Measurements from ENCODE around the gene NR2F6.

- TF ChIP-seq SP1 (IDR thresholded peaks at IDR 0.05) (no peak), ARNT (IDR thresholded peaks at IDR 0.05) (no peak), ZNF384 (IDR thresholded peaks at IDR 0.05) (no peak), ELF4 (IDR thresholded peaks at IDR 0.05) (no peak), FOXM1 (IDR thresholded peaks at IDR 0.05; ENCODE audit: borderline replicate concordance) (no peak), FOXA1 (IDR thresholded peaks at IDR 0.05) (no peak), TARDBP (IDR thresholded peaks at IDR 0.05) (no peak), BHLHE40 (IDR thresholded peaks at IDR 0.05; ENCODE audit: borderline replicate concordance) (no peak), NFRKB (IDR thresholded peaks at IDR 0.05) (no peak), CTBP1 (IDR thresholded peaks at IDR 0.05; ENCODE audit: borderline replicate concordance) (no peak)
- TF ChIP-seq, protein P1, sequence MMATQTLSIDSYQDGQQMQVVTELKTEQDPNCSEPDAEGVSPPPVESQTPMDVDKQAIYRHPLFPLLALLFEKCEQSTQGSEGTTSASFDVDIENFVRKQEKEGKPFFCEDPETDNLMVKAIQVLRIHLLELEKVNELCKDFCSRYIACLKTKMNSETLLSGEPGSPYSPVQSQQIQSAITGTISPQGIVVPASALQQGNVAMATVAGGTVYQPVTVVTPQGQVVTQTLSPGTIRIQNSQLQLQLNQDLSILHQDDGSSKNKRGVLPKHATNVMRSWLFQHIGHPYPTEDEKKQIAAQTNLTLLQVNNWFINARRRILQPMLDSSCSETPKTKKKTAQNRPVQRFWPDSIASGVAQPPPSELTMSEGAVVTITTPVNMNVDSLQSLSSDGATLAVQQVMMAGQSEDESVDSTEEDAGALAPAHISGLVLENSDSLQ (IDR thresholded peaks at IDR 0.05), result no peak
These were observed 35.4 kb downstream of the NR2F6 start for GRCh38 chr19:17210296-17210695.

All from HEK293T (cell line).